DMS53 (cell line): ENCODE data around the gene ANKRD31.

ENCODE experiments used
- DNase-seq: peaks from one replicate; lab custom pipeline; 2025; lab: John Stamatoyannopoulos, UW

The ANKRD31 gene

DNA sequence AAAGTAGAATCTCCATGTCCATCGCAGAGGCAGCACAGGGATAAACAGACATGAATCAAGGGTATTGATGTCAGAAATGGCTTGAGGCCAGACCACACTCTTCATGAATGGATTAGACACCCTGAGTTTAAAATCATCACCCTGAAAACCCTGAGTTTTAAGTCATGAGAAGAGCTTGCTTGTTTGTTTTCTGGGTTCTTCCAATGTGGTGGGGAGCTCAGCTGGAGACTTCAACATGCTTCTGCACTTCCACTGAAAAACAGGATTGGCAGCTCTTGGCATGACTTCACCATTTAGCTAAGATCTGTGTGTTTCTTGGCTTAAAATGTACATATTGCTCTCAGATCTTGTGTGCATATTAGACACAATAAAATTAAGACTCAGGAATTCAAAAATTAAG lies 194.2 kb downstream of the ANKRD31 start:
- DNase-seq = no peak

DNA sequence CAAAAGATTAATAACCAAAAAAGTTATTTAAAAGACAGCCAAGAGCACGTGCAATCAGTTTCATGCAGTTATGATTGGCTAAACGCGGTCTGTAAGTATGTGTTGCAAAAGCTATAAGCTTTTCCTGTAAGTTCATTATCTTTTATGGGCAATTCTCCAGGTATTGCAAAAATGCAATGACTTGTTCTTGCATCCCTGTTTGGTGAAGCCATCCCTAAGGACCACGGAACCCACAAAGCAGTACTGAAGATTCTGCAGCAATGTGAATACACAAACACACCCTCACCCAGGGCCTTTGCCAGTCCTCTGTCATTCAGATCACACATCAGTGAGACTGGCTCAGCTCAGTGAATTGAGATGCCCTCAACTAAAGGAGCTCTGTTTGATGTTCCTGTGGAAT lies 195.7 kb downstream of the ANKRD31 start:
- DNase-seq = no peak

DNA sequence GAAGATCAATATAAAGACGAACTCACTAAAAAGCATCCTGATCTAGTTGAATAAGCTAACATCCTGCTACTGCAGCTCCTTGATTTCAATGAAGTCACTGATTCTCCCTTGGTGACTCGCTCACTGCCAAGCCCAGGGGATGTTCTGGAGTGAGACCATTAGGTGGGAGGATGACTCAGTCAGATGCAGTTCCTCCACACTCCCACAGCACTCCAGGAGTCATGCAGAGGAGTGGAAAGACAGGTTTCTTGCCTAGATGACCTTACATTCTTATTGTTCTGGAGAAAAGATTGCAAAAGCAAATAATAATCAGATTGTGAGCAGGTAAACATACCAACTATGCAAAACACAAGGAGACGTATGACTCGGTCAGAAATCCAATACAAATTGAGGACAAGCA lies 199.6 kb downstream of the ANKRD31 start:
- peak; percentile 93 for DNase-seq

DNA sequence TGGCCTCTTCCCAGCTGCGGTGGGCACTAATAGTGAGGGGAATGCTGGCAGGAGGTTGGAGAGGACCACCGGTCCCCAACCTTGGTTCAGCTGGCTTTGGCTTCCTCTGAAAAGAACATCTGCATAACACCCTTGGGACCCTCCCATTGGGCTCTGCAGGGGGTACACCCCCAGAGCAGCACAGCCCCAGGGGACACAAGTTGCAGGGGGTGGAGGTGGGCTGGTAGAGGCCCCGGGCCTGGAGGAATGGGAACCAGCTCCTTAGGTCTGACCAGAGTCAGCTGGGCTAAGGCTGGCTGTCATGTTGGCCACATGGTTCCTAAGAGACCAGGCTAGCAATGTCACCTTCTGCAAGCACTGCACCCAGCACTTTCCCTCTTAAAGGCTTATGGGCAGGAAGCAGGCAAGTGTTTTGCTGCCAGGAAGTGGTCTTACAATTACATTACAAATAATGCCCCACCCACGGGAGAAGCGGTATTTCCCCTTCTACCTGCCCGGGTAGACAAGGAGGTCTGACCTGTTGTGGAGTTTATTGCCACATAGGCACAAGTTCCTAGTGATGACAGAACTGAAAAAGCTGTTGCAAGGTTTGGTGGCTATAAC lies 202.4 kb downstream of the ANKRD31 start:
- DNase-seq = peak; percentile 67

GRCh38 chr5:75031366-75031765 lies 205.3 kb downstream of the ANKRD31 start:
- peak; percentile 8 for DNase-seq

DNA sequence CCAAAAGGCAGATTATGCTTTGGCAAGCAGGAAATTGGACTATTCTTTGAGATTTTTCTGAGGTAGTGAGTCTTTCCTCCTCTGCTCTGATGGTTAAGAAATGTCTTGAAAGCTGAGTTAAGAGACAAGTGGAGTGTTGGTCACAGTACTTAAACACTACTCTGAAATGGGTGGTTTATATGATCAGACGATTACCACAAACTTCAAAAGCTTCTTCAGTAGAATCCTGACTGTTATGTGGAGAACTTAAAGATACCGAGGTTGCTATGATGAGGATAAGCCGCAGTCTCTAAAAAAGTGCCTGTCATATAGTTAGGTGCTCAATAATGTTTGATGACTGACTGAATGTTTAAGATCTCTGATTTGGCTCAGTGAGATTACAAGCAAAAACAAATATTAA lies 208.6 kb downstream of the ANKRD31 start:
- no peak for DNase-seq

DNA sequence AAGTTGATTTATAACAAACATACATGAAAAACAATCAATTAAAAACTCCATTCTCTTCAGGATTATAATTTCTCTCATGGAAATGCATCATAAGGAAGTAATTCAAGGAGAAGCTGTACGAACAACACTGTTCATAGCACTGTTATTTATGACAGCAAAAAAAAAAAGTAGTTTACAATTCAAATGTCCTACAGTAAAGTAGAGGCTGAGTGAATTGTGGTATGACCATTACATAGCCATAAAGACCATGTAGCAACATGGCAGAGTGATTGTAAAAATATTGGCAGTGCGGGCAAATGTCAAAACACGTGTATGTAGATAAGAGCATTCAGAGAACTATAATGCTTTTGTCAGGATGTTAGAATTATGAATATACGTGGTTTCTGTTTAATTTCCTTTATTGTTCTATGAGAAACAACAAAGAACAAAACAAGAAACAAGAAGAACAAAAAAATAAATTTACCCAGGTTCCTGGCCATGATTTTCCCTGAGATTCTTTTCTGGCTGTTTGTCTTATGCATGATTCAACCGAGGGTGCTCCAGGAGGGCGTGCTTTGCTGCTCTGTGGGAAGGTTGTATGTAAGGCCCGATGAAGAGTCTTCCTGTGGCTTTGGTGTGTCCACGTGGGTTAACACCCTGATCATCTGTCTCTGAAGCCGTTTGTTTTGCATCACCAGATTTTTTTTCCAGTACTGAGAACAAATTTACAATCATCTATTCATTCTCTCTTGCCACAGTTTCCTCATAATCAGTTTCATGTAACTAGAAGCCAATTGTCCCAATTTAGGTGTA lies 213.1 kb downstream of the ANKRD31 start:
- no peak for DNase-seq

GRCh38 chr5:75021800-75022199 lies 214.9 kb downstream of the ANKRD31 start:
- peak; percentile 20 for DNase-seq

- DNase-seq = no peak
These were observed 215.5 kb downstream of the ANKRD31 start for GRCh38 chr5:75021219-75021618.

- peak; percentile 84 for DNase-seq
These were observed 216.5 kb downstream of the ANKRD31 start for GRCh38 chr5:75020016-75020656.

- no peak for DNase-seq
These were observed 217.7 kb downstream of the ANKRD31 start for GRCh38 chr5:75018805-75019587.
